ENCODE data around the gene QRFP.

Gene QRFP

DNA sequence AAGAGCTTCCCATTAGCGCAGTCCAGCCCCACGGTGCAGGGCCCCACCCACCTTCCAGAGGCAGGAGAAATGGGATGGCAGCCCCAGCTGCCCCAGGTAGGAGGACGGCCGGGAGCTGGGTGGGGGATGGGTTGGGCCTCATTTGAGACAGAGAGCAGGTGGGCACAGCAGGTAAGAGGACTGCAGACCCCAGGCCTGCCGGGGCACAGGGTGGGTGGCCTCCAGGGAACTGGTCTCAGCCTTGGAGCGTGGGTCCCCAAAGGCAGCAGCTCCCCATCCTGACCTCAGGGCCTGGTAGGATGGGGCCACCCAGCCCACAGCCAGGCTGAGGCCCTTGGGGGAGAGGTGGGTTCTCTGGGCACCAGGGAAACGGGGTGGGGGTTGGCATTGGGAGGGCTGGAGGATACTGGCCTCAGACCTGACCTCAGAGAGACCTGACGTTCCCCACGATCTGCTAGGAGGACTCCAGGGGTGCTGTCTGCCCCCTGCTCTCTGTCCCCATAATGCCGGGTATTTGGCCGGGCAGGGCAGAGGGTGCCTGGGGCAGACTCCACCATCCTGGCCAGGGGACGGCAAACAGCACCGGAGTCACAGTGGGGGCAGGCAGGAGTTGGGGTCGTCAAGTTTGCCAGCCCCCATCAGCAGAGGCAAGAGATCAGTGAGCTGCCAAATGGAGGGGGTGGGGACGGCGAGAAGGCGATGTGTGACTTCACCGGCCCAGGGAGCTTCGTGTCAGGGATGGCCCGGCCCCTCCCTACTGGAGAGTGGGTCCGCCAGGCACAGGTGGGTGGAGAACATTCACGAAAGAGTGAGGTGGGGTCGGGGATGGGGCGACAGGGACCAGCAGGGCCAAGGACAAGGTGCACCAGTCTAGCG, 6.8 kb upstream of the QRFP start:
- no peak for DNase-seq

DNA sequence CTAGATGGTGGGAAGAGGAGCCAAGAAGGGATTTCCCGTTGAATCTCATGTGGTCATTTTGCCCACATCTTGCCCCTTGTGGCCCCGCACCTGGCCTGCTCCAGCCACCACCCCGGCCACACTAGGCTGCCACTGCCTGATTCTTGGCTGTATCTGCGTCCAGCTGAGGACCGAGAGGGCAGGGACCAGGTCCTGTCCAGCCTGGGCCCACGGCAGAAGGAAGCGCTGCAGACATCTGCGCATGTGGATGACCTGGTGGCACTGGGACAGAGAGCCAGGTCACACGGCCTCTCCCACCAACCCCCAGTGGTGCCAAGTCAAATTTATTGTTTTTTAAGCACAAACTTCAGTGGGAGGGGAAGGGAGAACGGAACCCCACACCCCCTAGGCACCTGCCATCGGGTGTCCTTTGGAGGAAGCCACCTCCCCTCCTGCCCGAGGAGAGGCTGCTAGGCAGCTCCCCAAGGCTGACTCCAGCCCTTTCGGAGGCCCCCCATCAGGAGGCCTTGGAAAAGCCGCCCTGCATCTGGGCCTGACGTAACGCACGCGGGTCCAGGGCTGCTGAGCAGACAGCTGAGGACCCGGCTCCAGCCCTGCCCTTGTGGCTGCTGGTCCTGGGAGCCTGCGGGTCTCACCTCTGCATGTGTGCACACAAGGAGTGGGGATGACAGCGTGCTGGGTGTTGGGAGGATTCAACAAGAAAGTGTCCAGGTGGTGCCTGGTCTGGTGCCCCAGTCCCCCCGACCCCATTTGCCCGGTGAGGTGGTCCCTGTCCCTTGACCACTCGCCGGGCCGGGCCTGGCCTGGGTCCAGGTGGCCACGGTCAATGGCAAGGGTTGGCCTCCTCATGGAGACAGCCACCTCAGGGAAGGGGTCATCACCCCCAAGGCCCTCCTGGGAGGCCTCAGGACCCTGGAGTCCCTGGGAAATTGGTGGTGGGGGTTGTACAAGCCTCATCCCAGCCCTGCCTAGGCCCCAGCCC, 5.9 kb upstream of the QRFP start:
- DNase-seq: no peak

DNA sequence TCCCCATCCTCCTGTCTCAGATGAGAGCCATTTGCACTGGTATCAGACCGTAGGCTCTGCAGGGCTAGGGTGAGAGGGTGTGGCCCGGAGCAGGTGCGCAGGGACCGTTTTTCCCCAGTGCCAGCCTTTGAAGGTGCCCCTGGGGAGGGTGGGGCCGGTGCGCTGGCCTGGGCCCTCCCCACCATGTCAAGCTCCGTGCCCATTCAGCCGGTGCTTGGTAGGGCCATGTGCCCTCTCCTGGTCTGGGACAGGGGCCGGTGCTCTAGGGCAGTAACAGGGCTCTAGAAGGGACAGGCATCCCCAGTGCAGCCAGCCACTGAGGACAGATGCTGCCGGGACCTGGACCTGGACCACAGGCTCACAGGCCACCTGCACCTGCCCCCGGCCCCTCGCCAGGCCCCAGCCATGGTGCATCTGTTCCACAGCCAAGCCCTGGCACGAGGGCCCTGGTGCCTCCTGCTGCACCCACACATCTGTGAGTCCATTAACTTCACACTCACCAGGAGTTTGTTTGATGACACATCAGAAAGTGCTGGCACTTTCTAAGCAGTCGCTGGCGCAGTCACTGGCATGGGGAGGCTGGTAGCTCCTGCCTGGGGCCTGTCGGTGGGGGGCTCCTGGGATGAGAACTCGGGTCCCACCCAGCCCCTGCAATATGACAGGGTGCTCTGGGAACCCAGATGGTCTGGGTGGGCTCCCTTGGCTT, 5.0 kb upstream of the QRFP start:
- DNase-seq: no peak

- no peak for DNase-seq
Observed at GRCh38 chr9:130900701-130901497, 4.3 kb upstream of the QRFP start.

- no peak for DNase-seq
Observed at GRCh38 chr9:130899051-130899748, 2.6 kb upstream of the QRFP start.

DNA sequence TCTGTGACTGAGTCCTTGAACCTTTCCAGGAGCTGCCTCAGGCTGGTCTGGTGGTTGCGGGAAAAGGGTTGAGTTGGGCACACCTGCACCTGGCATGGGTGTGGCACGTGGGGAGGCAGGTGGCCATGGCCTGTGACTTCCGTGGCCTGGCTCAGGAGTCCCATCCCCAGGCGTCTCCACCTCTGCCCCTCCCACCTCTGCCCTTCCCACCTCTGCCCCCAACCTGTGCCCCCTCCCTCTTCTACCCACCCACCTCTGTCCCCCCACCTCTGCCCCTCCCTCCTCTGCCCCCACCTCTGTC, 1.9 kb upstream of the QRFP start:
- DNase-seq: no peak

- no peak for DNase-seq
Observed at GRCh38 chr9:130897848-130898551, 1.4 kb upstream of the QRFP start.

DNA sequence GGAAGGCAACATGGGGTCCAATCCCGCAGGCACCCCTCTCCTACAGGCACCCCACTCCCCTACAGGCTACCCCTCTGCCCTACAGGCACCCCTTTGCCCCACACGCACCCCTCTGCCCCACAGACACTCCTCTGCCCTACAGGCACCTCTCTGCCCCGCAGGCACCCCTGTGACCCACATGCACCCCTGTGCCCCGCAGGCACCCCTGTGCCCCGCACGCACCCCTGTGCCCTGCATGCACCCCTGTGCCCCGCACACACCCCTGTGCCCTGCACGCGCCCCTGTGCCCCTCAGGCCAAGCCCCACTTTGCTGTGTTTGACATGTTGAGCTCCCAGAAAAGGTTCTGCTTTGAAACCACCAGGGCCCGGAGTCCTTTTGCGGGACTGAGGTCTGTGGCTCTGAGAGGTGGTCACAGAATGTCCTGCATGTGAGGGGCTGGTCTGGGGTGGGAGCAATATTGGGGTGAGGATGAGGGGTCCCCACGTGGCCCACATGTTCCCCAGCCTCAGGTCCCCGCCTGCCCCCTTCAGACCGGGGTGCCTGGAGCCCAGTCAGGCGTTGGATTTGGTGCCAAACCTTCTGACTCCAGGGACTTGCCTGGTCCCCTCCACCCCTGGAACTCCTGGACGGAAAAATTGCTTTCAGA, 616 bp upstream of the QRFP start:
- DNase-seq: no peak

GRCh38 chr9:130895481-130896232, 955 bp downstream of the QRFP start:
- DNase-seq: no peak

- DNase-seq: no peak
Observed at GRCh38 chr9:130895038-130895437, 1.6 kb downstream of the QRFP start.

GRCh38 chr9:130894546-130894945, 2.1 kb downstream of the QRFP start:
- DNase-seq: no peak

- no peak for DNase-seq
Observed at GRCh38 chr9:130893341-130894101, 3.1 kb downstream of the QRFP start.

DNA sequence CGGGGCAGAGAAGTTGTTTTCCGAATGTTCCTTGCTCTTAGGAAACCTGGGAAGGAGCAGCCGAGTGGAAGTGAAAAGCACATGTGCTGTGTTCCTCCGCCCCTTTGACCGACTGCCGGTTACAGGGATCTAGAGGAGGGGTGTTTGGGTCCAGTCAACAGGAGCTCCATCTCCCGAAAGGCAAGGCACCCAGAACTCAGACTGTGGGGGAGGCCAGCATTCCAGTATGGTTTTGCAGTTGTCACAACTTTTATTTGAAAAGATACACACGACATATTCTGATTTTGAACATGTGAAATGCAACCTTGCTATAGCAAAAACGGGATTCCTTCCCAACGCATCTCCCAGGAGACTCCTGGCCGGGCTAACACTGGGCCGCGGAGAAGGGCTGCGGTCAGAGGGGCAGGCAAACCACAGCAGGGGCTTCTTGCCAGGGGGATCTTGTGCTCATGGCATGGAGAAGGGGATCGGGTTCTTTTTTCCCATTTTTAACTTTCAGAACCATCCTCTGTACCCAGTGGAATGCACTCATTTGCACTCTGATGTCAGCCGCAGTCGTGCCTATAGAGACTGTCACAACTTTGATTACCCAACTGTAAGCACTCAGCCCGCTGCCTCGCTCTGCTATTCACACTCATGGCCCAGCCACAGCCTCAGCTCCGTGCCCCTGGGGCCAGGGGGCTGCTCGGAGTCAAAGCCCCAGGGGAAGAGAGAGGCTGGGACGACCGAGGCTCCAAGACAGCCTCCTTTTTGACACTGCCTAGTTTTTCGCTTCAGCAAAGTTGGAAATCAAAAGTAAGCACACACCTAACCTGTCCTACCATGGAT, 3.9 kb downstream of the QRFP start:
- no peak for DNase-seq

- no peak for DNase-seq
Observed at GRCh38 chr9:130891688-130892476, 4.7 kb downstream of the QRFP start.

- no peak for DNase-seq
Observed at GRCh38 chr9:130890870-130891687, 5.5 kb downstream of the QRFP start.

DNA sequence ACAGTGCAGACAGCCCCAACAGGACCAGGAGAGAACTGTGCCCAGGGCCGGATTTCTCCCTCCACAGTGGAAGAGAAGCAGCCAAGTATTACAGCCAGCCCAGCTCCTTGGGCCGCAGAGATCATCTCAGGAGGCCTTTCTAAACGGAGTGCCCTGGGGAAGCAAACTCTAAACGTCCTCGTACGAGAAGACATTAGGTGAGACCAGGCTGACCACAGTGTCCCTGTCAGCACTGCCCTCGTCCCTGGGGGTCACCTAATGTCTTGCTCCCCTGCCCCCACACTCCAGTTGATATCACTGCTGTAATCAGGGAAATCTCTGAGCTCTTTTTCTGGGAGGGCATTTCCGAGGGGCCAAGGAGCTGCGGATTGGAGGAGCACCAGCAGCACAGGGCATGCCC, 6.5 kb downstream of the QRFP start:
- no peak for DNase-seq
